CD4-positive, alpha-beta T cell (primary cell): ENCODE measurements around the gene AAMP. TPM values are rescaled to one million over a fixed set of nuclear protein-coding genes. Genes with fewer than 3 reads are reported as not detected.
A peak's percentile ranks its signal among the peaks of the same experiment; 100 is the strongest.

ENCODE experiments used
- ATAC-seq: fragments of 200-7000 bp; cut with Tn5 transposase; one replicate; pipeline ENCODE4 v1.10.0; 2022; ENCODE audit warnings: mild to moderate bottlenecking; ENCODE audit not compliant: poor library complexity
- CTCF ChIA-PET: fragments of 350-600 bp; sonication (Branson Sonifier 250); formaldehyde crosslinking; loops from one replicate; lab custom pipeline; 2021; ENCODE audit warnings: antibody characterized with exemption, inconsistent platforms; lab: Charles Lee
- POLR2A ChIA-PET: fragments of 350-600 bp; sonication (Branson Sonifier 250); formaldehyde crosslinking; loops from one replicate; lab custom pipeline; 2021; ENCODE audit warnings: antibody characterized with exemption, inconsistent platforms; lab: Charles Lee
- DNase-seq, 14 experiments: peaks; one replicate each; pipeline ENCODE4 v3.0.0-alpha.2; 2013 to 2020; ENCODE audit warnings: mixed read lengths in 2 of 14
- H3K27ac ChIP-seq, 2 donors: one replicate each; pipeline versions ENCODE4 v1.5.1 to v1.7.0; 2013; ENCODE audit warnings: low read length in 2 of 2, low read depth in 1 of 2, mild to moderate bottlenecking in 1 of 2
- H3K27me3 ChIP-seq, 2 experiments: 1 replicate in 1 of 2; 2 replicates in 1 of 2; pipeline versions ENCODE4 v1.6.1 to v1.7.0; 2013; ENCODE audit warnings: low read length in 2 of 2, control low read depth in 1 of 2, mild to moderate bottlenecking in 1 of 2, moderate library complexity in 1 of 2; ENCODE audit not compliant: insufficient read depth in 2 of 2, control insufficient read depth in 1 of 2
- H3K36me3 ChIP-seq: one replicate; pipeline ENCODE4 v1.6.1; 2013; ENCODE audit warnings: low read length, control low read depth; ENCODE audit not compliant: insufficient read depth
- H3K4me1 ChIP-seq: one replicate; pipeline ENCODE4 v1.6.1; 2013; ENCODE audit warnings: low read length, control low read depth; ENCODE audit not compliant: insufficient read depth
- H3K4me3 ChIP-seq: one replicate; pipeline ENCODE4 v1.5.1; 2013; ENCODE audit warnings: mild to moderate bottlenecking, low read length, moderate library complexity
- H3K9me3 ChIP-seq, 2 experiments: 1 replicate in 1 of 2; 2 replicates in 1 of 2; pipeline versions ENCODE4 v1.6.1 to v1.7.0; 2013; ENCODE audit warnings: low read length in 2 of 2, mild to moderate bottlenecking in 2 of 2, control low read depth in 1 of 2, moderate library complexity in 1 of 2; ENCODE audit not compliant: control insufficient read depth in 1 of 2, insufficient read depth in 1 of 2
- H3K27ac Mint-ChIP-seq: one replicate; pipeline ENCODE4 v1.8.0; 2020; ENCODE audit warnings: mixed read lengths
- H3K27me3 Mint-ChIP-seq: one replicate; pipeline ENCODE4 v1.8.0; 2021; ENCODE audit warnings: mixed read lengths
- H3K36me3 Mint-ChIP-seq: one replicate; pipeline ENCODE4 v1.8.0; 2021; ENCODE audit warnings: low read depth, mixed read lengths
- H3K4me1 Mint-ChIP-seq: one replicate; pipeline ENCODE4 v1.8.0; 2021; ENCODE audit warnings: low read depth, mixed read lengths
- H3K4me3 Mint-ChIP-seq: one replicate; pipeline ENCODE4 v1.8.0; 2020; ENCODE audit warnings: mild to moderate bottlenecking, mixed read lengths
- H3K9me3 Mint-ChIP-seq: one replicate; pipeline ENCODE4 v1.8.0; 2020; ENCODE audit warnings: mixed read lengths
- intact Hi-C, 2 experiments: fragments of 100-400 bp; cut with DNase I in 1 of 2; cut with micrococcal nuclease in 1 of 2; formaldehyde crosslinking; loops; one replicate each; pipeline versions ENCODE4 v1.15.1 to v1.9.0; 2023 to 2025; cut with DNase I, micrococcal nuclease
- total RNA-seq, 174 experiments: library from RNA in 2 of 174; stranded (reverse) in 2 of 174; gene quantifications; one replicate each; pipeline ENCODE4 v1.2.3 and lab custom pipeline; 2021 to 2026
- TF ChIP-seq, protein P1 (sequence below): fragments of 200-600 bp; IDR thresholded peaks from one replicate; pipeline ENCODE4 v1.8.0; 2022; ENCODE audit warnings: antibody characterized with exemption, mild to moderate bottlenecking

AAMP gene
- total RNA-seq, 2 experiments from 2014 or later: 40.2 to 42.5 TPM

DNA sequence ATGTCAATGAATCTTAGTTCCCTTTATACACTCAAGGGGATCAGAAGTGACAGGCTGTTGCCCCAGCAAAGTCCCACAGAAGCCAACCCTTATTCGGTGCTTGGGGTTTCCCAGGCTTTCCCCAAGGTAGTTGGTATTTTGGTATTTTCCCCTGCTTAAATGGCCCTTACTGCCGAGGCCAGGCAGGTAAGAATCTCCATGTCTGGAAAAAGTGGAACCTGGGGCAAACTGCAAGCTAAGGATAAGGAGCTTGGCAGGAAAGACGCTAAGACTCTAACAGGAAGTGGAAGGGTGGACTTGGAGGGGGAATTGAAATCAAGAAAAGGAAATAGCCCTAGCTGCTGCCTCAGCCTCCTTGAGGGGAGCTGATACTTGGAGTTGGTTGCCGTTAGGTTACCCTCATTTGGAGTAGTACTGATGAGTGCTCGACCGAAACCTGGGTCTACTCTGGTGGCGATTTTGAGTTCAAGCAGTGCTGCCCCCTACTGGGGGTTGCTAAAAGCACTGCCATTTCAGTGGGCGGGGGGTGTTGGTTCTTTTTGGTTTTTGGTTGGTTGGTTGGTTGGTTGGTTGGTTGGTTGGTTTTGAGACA lies 12.5 kb downstream of the AAMP start:
- Histone ChIP-seq H3K36me3 (peaks cover 37% of the 10 kb centered on the region), H3K4me1 (peaks cover 22% of the 10 kb centered on the region), H3K27ac (peak overlapping the region; percentile 56 to 67), H3K4me3 (no peak overlapping the region), H3K27me3 (no peaks in the 10 kb centered on the region), H3K9me3 (no peaks in the 10 kb centered on the region)
- Mint-ChIP-seq H3K27me3 (no peaks in the 10 kb centered on the region), H3K4me3 (peak overlapping the region; percentile 51), H3K9me3 (no peaks in the 10 kb centered on the region), H3K36me3 (peaks cover 50% of the 10 kb centered on the region), H3K27ac (peak overlapping the region; percentile 91), H3K4me1 (peaks cover 22% of the 10 kb centered on the region)
- ATAC-seq: peak; percentile 80
- POLR2A ChIA-PET: interaction anchor here (0.7 to 1.5 kb wide), 4 partner anchors 13 to 47 kb away, joined by 3 to 11 read pairs (median 4); partner anchors contain the start of genes AAMP and PNKD
- peak; percentile 43 to 84 (median 58) for DNase-seq
- CTCF ChIA-PET: interaction anchor here (0.6 to 1.4 kb wide), 13 partner anchors 9 to 72 kb away, joined by 3 to 8 read pairs (median 4); partner anchors contain the start of genes AAMP and PNKD
- TF ChIP-seq, protein P1, sequence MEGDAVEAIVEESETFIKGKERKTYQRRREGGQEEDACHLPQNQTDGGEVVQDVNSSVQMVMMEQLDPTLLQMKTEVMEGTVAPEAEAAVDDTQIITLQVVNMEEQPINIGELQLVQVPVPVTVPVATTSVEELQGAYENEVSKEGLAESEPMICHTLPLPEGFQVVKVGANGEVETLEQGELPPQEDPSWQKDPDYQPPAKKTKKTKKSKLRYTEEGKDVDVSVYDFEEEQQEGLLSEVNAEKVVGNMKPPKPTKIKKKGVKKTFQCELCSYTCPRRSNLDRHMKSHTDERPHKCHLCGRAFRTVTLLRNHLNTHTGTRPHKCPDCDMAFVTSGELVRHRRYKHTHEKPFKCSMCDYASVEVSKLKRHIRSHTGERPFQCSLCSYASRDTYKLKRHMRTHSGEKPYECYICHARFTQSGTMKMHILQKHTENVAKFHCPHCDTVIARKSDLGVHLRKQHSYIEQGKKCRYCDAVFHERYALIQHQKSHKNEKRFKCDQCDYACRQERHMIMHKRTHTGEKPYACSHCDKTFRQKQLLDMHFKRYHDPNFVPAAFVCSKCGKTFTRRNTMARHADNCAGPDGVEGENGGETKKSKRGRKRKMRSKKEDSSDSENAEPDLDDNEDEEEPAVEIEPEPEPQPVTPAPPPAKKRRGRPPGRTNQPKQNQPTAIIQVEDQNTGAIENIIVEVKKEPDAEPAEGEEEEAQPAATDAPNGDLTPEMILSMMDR: peak; percentile 64
- intact Hi-C loops: loop anchor here (1.0 to 5.0 kb wide), 4 partner anchors 40 to 90 kb away; partner anchors contain the start of genes ARPC2 (in 1 of the 2) and CXCR1 (in 1 of the 2)

DNA sequence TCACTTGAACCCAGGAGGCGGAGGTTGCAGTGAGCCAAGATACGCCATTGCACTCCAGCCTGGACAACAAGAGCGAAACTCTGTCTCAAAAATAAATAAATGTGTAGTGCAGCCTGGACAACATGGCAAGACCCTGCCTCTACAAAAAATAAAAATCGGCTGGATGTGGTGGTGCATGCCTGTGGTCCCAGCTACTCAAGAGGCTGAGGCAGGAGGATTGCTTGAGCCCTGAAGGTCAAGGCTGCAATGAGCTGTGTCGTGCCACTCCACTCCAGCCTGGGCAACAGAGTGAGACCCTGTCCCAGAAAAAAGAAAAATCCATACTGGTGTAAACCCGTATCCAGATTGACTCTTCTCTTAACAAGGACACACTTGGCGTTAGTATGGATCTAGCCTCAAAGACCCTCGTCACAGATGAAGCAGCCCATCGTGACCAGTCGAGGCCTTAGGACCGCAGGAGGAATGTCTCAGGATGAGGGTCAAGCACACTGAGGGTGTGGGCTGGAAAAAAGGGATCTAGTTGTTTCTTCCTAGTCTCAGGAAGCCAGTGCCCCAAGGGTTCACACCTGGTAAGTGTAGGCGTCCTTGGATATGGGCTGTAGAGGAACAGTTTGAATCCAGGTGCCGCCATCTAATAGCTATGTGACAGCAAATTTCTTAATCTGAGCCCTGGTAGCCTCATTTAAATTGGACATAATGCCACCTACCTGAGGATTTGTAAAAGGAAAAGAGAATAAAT lies 13.2 kb downstream of the AAMP start:
- ATAC-seq (no peak), DNase-seq (peak in 2 of 14 experiments; percentile 17 to 23)
- Mint-ChIP-seq H3K27me3 (no peaks in the 10 kb centered on the region), H3K4me1 (peaks cover 22% of the 10 kb centered on the region), H3K27ac (peak overlapping the region; percentile 91), H3K9me3 (no peaks in the 10 kb centered on the region), H3K36me3 (peaks cover 57% of the 10 kb centered on the region), H3K4me3 (no peak overlapping the region)
- Histone ChIP-seq H3K4me1 (peaks cover 22% of the 10 kb centered on the region), H3K27ac (peak overlapping the region; percentile 56 to 67), H3K27me3 (no peaks in the 10 kb centered on the region), H3K9me3 (no peaks in the 10 kb centered on the region), H3K36me3 (peaks cover 43% of the 10 kb centered on the region), H3K4me3 (no peak overlapping the region)
- TF ChIP-seq, protein P1: no peak
- ChIA-PET CTCF (interaction anchor here (0.6 to 1.4 kb wide), 13 partner anchors 9 to 71 kb away, joined by 3 to 8 read pairs (median 4); partner anchors contain the start of genes AAMP and PNKD), POLR2A (interaction anchor here (0.7 to 1.5 kb wide), 4 partner anchors 13 to 47 kb away, joined by 3 to 11 read pairs (median 4); partner anchors contain the start of genes AAMP and PNKD)
- intact Hi-C loops: loop anchor here (1.0 to 5.0 kb wide), 4 partner anchors 39 to 89 kb away; partner anchors contain the start of genes ARPC2 (in 1 of the 2) and CXCR1 (in 1 of the 2)

DNA sequence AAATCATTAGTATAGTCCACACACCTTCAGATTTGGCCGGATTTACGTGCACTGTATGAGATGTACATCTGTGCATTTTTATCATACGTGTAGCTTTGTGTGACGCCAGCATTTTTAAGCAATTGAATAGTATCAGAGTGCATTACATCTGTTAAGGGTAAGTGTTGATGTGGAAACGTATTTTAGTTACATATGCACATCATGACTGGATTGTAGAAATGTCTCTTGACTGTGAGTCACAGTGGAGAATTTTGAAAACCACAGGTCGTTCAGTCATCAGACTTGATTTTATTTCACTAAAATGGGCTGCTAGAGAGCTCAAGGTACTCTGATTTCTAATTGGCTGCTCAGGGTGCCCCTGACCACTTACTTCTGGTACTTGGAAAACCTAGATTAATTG lies 14.5 kb downstream of the AAMP start:
- no peak overlapping the region for H3K4me3 Mint-ChIP-seq
- H3K27ac Mint-ChIP-seq: peak overlapping the region; percentile 3
- DNase-seq (no peak), ATAC-seq (no peak)
- no peaks in the 10 kb centered on the region for H3K27me3 Mint-ChIP-seq
- intact Hi-C loops: loop anchor here in 1 of 2 experiments (5.0 kb wide), 2 partner anchors 38 to 88 kb away; partner anchors contain the start of genes ARPC2 and CXCR1
- no peaks in the 10 kb centered on the region for H3K9me3 Mint-ChIP-seq
- H3K36me3 ChIP-seq: peaks cover 56% of the 10 kb centered on the region
- H3K4me3 ChIP-seq: no peak overlapping the region
- peaks cover 70% of the 10 kb centered on the region for H3K36me3 Mint-ChIP-seq
- H3K27me3 ChIP-seq: no peaks in the 10 kb centered on the region
- no peak overlapping the region for H3K27ac ChIP-seq
- ChIA-PET CTCF (no interaction called here), POLR2A (interaction anchor here (1.1 to 2.0 kb wide), 2 partner anchors 15 to 30 kb away, joined by 3 to 6 read pairs; partner anchors contain the start of genes AAMP and PNKD)
- TF ChIP-seq, protein P1: no peak
- peaks cover 22% of the 10 kb centered on the region for H3K4me1 Mint-ChIP-seq
- H3K4me1 ChIP-seq: peaks cover 22% of the 10 kb centered on the region
- no peaks in the 10 kb centered on the region for H3K9me3 ChIP-seq
